ENCODE results near the gene PPP1R2.

DNA sequence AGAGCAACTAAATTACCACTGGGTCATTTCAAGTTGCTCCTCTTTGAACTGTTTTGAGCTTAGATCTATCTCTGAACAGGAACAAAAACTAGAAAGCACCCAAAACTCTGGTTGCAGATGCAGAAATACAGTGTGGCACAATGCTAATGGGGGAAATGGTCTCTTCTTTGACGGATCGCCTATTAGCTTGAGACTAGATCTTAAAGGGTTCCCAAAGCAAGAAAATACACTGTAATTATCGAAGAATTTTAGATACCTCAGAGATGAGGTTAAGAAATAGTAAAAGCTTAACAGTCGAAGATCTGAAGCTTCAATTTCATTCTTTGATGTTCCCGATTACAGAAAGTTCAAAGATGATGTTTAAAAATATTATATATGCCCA lies 818 bp downstream of the PPP1R2 start:
- TF ChIP-seq YY1 (IDR thresholded peaks at IDR 0.05; ENCODE audit: insufficient read depth, insufficient read length) (no peak), ZNF274 (IDR thresholded peaks at IDR 0.05; ENCODE audit: low read depth, low read length) (no peak), SUZ12 (IDR thresholded peaks at IDR 0.05; ENCODE audit: extremely low read depth, insufficient read depth, insufficient read length) (no peak)

All from NT2/D1 (cell line).